Keratinocyte (primary cell): Measurements from ENCODE around the gene ESRP2.

Source experiments
- EZH2 ChIP-seq: IDR thresholded peaks from one replicate; pipeline ENCODE4 v1.6.1; 2012; ENCODE audit warnings: inconsistent platforms, mild to moderate bottlenecking, low read length, moderate library complexity
- TF ChIP-seq, protein P1 (sequence below), 3 experiments: IDR thresholded peaks in 1 of 3; conservative IDR thresholded peaks in 1 of 3; optimal IDR thresholded peaks in 1 of 3; 2 replicates in 2 of 3; 3 replicates in 1 of 3; pipeline versions ENCODE3 to v1.5.1; 2011; ENCODE audit warnings: low read length in 3 of 3, mild to moderate bottlenecking in 3 of 3, moderate library complexity in 2 of 3, control low read depth in 1 of 3, inconsistent platforms in 1 of 3; ENCODE audit not compliant: insufficient read depth in 2 of 3; ENCODE audit errors: extremely low read depth in 1 of 3

DNA sequence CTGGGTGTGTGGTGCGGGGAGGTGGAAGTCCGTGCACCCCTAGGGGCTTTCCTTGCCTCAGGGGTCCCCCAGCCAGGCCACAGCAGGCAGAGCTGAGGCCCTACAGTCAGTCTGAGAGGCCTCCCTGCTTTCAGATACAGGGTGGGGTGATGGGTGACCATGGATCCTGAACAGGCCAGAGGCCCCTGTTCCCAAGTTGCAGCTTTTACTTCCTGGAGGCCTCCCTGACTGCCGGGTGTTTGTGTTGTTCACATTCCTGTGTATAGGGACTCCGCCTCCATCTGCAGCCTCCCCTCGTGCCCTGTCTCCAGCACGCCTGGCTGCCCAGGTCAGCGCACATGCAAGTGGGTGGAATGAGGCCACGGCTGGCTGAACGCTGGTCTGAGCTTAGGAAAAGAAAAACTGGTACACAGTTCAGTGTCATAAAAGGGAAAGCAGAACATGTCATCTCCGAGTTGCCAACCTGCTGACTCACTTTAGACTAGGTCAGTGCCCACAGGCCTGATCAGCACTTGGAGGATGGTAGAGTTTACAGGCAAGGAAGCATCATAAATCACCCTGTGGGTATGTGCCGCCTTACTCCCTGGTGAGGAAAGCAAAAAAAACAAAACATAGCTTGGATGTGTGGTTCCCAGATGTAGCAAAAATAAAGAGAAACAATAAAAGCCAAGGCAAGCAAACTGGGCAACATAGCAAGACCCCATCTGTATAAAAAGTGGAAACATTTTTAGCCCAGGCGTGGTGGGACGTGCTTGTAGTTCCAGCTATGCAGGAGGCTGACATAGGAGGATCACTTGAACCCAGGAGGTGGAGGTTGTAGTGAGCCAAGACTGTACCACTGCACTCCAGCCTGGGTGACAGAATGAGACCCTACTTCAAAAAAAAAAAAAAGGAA is 22.2 kb upstream of the ESRP2 start:
- TF ChIP-seq, protein P1, sequence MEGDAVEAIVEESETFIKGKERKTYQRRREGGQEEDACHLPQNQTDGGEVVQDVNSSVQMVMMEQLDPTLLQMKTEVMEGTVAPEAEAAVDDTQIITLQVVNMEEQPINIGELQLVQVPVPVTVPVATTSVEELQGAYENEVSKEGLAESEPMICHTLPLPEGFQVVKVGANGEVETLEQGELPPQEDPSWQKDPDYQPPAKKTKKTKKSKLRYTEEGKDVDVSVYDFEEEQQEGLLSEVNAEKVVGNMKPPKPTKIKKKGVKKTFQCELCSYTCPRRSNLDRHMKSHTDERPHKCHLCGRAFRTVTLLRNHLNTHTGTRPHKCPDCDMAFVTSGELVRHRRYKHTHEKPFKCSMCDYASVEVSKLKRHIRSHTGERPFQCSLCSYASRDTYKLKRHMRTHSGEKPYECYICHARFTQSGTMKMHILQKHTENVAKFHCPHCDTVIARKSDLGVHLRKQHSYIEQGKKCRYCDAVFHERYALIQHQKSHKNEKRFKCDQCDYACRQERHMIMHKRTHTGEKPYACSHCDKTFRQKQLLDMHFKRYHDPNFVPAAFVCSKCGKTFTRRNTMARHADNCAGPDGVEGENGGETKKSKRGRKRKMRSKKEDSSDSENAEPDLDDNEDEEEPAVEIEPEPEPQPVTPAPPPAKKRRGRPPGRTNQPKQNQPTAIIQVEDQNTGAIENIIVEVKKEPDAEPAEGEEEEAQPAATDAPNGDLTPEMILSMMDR (optimal IDR thresholded peaks at IDR 0.05 in 1 of 3, IDR thresholded peaks at IDR 0.05 in 1 of 3, conservative IDR thresholded peaks at IDR 0.05 in 1 of 3; ENCODE audit: extremely low read depth in 1 of 3, insufficient read depth in 2 of 3, low read length in 3 of 3), result no peak
- no peak for TF ChIP-seq EZH2
